SU-DHL-6 (cell line): Measurements from ENCODE around the gene RTCB.

ENCODE experiments used
- CTCF ChIP-seq: fragments of 200-600 bp; sonication (generic); IDR thresholded peaks from one replicate; pipeline ENCODE4 v1.5.1; 2017; ENCODE audit warnings: antibody characterized with exemption, mild to moderate bottlenecking, low read length, moderate library complexity; ENCODE audit not compliant: insufficient read depth, poor library complexity, severe bottlenecking
- EZH2phosphoT487 ChIP-seq: fragments of 200-600 bp; sonication (generic), shearing (Covaris generic); conservative IDR thresholded peaks from 2 replicates; pipeline ENCODE4 v1.6.1; 2018; ENCODE audit warnings: mild to moderate bottlenecking, antibody characterized with exemption, low read length, moderate library complexity, mixed read lengths

- no peak for TF ChIP-seq CTCF
- TF ChIP-seq EZH2phosphoT487, result no peak
Observed at GRCh38 chr22:32413719-32414118, 1.7 kb upstream of the RTCB start.
